Measurements from ENCODE around the gene CYP20A1. TPM values are rescaled to one million over a fixed set of nuclear protein-coding genes. Genes with fewer than 3 reads are reported as not detected.
"Not testable (repeated sequence)": the region's sequence is repeated elsewhere in the genome, so short reads cannot be mapped to it uniquely, and the experiment has no call there.

Gene CYP20A1
- total RNA-seq, 1 experiment from 2014 or later = 27.2 TPM

DNA sequence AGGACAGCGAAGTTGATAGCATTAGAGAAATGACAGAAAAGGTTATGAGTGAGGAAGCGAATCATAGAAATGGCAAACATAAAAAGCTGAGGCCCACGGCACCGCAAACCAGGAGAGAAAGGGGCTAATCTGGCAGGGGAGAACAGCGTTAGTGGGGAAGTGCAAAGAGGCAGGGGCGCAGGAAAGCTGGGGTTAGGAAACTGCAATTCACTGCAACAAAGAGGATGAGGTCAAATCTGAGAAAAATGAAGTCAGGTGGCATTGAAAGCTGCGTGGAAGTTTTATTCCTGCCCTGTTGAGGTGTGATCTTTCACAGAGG, 88.7 kb downstream of the CYP20A1 start:
- peaks cover 17% of the 10 kb centered on the region for H3K36me3 ChIP-seq
- peak overlapping the region; percentile 84 for H3K27ac ChIP-seq
- no peaks in the 10 kb centered on the region for H3K27me3 ChIP-seq (replicated peaks)
- peak overlapping the region; percentile 90 for H3K4me3 ChIP-seq
- no peak for DNase-seq (ENCODE audit: low read depth in 1 of 2, low spot score in 2 of 2)
- H3K9me3 ChIP-seq (replicated peaks) = no peaks in the 10 kb centered on the region
- H3K4me1 ChIP-seq (replicated peaks) = peaks cover 17% of the 10 kb centered on the region

DNA sequence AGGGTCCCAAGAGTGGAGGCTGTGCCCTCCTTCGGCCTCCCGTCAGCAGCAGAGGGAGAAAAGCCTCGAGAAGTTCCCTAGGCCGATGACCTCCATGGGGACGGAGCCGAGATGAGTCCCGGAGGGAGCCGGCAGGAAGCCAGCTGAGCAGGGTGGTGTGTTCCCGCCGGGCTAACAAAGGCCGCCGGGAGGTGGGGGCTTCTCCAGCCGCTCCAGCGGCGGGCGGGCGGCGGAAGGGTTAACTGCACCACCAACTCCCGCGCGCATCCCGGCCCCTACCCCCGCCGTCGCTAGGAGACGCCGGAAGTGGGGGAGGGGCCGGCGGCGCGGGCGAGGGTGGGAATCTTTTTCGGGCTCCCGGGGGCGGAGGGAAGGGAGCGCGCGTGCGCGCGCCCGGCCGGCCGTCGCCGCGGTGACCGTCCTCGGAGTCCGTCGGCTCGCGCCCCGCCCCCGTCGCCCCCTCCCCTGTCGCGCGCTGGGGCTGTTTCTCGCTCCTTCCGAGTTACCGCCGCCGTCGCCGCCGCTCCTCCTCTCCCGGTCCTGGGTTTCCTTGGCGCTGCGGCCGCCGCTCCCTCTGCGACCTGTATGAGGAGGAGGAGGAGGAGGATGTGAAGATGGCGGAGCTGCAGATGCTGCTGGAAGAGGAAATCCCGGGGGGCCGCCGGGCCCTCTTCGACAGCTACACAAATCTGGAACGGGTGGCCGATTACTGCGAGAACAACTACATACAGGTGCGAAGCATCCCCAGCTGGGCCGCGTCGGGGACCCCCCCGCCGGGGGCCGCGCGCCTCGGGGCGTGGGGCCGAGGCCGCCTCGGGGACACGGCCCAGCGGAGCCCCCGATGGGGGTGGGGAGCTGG, 89.3 kb downstream of the CYP20A1 start, which contains the start of gene ABI2:
Gene ABI2 (plus strand): TSS at position 494 of the 859 bp plus-strand sequence. CDS start 121 bp downstream, at position 615.
- Histone ChIP-seq H3K27me3 (replicated peaks) (no peaks in the 10 kb centered on the region), H3K4me1 (replicated peaks) (peaks cover 17% of the 10 kb centered on the region), H3K36me3 (peaks cover 19% of the 10 kb centered on the region), H3K27ac (peak within 1 kb of the TSS; percentile 84), H3K4me3 (peak within 1 kb of the TSS; percentile 90), H3K9me3 (replicated peaks) (no peaks in the 10 kb centered on the region)
- peak; percentile 92 to 94 for DNase-seq (ENCODE audit: low read depth in 1 of 2, low spot score in 2 of 2)

- H3K36me3 ChIP-seq = peaks cover 22% of the 10 kb centered on the region
- DNase-seq (ENCODE audit: low read depth in 1 of 2, low spot score in 2 of 2) = peak in 1 of 2 experiments; percentile 48
- H3K4me1 ChIP-seq (replicated peaks) = peaks cover 17% of the 10 kb centered on the region
- H3K9me3 ChIP-seq (replicated peaks) = no peaks in the 10 kb centered on the region
- no peaks in the 10 kb centered on the region for H3K27me3 ChIP-seq (replicated peaks)
- H3K4me3 ChIP-seq = peak overlapping the region; percentile 90
- peak overlapping the region; percentile 84 for H3K27ac ChIP-seq
Measured at GRCh38 chr2:203328760-203329540, 90.1 kb downstream of the CYP20A1 start.

- no peak for DNase-seq (ENCODE audit: low read depth in 1 of 2, low spot score in 2 of 2)
- Histone ChIP-seq H3K27me3 (replicated peaks) (no peaks in the 10 kb centered on the region), H3K36me3 (peaks cover 36% of the 10 kb centered on the region), H3K27ac (no peak overlapping the region), H3K4me1 (replicated peaks) (peaks cover 17% of the 10 kb centered on the region), H3K4me3 (no peak overlapping the region), H3K9me3 (replicated peaks) (no peaks in the 10 kb centered on the region)
Measured at GRCh38 chr2:203330434-203330833, 91.6 kb downstream of the CYP20A1 start.

- H3K4me3 ChIP-seq = no peak overlapping the region
- no peak for DNase-seq (ENCODE audit: low read depth in 1 of 2, low spot score in 2 of 2)
- H3K4me1 ChIP-seq (replicated peaks) = peaks cover 34% of the 10 kb centered on the region
- no peaks in the 10 kb centered on the region for H3K27me3 ChIP-seq (replicated peaks)
- peaks cover 40% of the 10 kb centered on the region for H3K36me3 ChIP-seq
- no peaks in the 10 kb centered on the region for H3K9me3 ChIP-seq (replicated peaks)
- H3K27ac ChIP-seq = no peak overlapping the region
Measured at GRCh38 chr2:203338322-203338721, 99.5 kb downstream of the CYP20A1 start.

DNA sequence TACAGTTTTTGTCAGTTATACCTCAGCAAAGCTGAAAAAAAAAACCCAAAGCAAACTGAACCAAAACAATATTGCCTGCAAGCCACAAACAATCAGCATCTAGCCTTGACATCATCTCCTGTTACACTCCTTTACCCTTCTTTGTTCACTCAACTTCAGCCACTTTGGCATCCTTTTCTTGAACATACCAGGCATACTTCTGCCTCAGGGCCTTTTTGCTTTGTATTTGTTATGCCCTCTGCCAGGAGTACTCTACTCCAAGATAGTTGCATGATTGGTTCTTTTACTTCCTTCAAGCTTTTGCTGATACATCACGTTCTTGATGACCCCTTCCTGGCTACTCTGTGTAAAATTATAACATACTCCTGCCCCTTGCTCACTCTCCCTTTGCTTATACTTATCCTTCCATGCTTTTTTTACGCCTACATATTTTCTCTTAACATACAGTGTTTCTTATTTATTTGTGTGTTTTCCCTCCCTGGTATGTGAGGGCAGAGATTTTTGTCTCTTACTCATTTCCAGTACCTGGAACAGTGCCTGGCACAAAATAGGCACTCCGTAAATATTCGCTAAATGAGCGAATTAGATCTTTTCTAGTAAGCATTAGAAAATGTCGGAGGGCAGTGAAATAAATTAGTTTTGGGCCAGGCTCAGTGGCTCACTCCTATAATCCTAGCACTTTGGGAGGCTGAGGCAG, 102.1 kb downstream of the CYP20A1 start:
- Histone ChIP-seq H3K27me3 (replicated peaks) (no peaks in the 10 kb centered on the region), H3K4me1 (replicated peaks) (peaks cover 34% of the 10 kb centered on the region), H3K36me3 (peaks cover 30% of the 10 kb centered on the region), H3K27ac (peak overlapping the region; percentile 93), H3K4me3 (no peak overlapping the region; the same call in 1 of the 2 replicates), H3K9me3 (replicated peaks) (no peaks in the 10 kb centered on the region)
- DNase-seq (ENCODE audit: low read depth in 1 of 2, low spot score in 2 of 2) = peak; percentile 81 to 91

DNA sequence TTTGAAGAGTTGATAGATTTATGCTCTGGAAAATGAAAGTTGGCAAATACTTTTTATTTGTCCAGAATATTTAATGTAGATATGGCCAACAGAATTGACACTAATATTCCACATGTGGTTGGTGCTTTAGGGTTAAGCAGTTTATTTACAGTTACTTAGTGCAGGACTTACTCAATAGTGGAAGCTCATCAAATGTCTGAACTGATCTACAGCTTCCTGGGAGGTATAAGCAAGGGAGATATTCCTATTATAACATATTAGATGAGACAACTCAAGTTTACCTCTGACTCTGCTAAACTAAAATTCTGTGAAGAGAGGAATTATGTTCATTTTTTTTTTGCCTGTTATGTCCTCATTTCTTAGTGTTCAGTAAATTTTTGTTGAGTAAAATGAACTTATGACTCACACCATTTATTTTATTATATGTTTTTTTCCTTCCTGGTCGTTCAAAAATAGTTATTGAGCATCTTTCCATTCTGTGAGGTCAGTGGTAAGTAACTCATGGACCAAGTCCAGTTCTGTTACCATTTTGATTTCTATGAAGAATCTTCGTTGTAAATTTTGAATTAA, 103.0 kb downstream of the CYP20A1 start:
- H3K36me3 ChIP-seq = peaks cover 27% of the 10 kb centered on the region
- no peak overlapping the region for H3K4me3 ChIP-seq
- DNase-seq (ENCODE audit: low read depth in 1 of 2, low spot score in 2 of 2) = peak in 1 of 2 experiments; percentile 32
- peak overlapping the region; percentile 93 for H3K27ac ChIP-seq
- no peaks in the 10 kb centered on the region for H3K9me3 ChIP-seq (replicated peaks)
- H3K27me3 ChIP-seq (replicated peaks) = no peaks in the 10 kb centered on the region
- peaks cover 30% of the 10 kb centered on the region for H3K4me1 ChIP-seq (replicated peaks)

DNA sequence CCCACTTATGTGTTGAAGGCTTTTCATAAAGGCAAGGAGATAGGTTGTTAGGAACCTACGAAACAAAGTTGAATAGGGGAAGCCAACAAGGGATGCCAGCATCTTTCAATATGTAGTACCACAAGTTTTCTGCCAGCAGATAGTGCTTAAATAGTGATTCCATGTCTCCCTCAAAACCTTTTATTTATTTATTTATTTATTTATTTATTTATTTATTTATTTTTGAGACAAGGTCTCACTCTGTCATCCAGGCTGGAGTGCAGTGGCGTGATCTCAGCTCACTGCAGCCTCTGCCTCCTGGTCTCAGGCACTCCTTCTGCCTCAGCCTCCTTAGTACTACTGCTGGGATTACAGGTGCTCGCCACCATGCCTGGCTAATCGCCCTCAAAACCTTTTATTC, 103.6 kb downstream of the CYP20A1 start:
- not testable (repeated sequence) for H3K4me3 ChIP-seq; H3K27ac ChIP-seq; DNase-seq (ENCODE audit: low read depth in 1 of 2, low spot score in 2 of 2); H3K9me3 ChIP-seq (replicated peaks); H3K27me3 ChIP-seq (replicated peaks)
- peaks cover 28% of the 10 kb centered on the region for H3K4me1 ChIP-seq (replicated peaks)
- H3K36me3 ChIP-seq = peaks cover 26% of the 10 kb centered on the region

DNA sequence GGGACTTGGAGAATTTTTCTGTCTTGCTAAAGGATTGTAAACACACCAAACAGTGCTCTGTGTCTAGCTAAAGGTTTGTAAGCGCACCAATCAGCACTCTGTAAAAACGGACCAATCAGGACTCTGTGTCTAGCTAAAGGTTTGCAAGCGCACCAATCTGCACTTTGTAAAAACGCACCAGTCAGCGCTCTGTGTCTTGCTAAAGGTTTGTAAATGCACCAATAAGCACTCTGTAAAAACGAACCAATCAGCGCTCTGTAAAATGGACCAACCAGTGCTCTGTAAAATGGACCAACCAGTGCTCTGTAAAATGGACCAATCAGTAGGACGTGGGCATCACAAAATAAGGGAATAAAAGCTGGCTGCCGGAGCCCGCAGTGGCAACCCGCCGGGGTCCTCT, 105.8 kb downstream of the CYP20A1 start:
- Histone ChIP-seq H3K27ac (no peak overlapping the region), H3K27me3 (replicated peaks) (no peaks in the 10 kb centered on the region), H3K4me3 (no peak overlapping the region), H3K36me3 (peaks cover 27% of the 10 kb centered on the region), H3K9me3 (replicated peaks) (no peaks in the 10 kb centered on the region), H3K4me1 (replicated peaks) (peaks cover 26% of the 10 kb centered on the region)
- no peak for DNase-seq (ENCODE audit: low read depth in 1 of 2, low spot score in 2 of 2)

- H3K4me3 ChIP-seq = no peak overlapping the region
- DNase-seq (ENCODE audit: low read depth in 1 of 2, low spot score in 2 of 2) = no peak
- no peak overlapping the region for H3K27ac ChIP-seq
- H3K9me3 ChIP-seq (replicated peaks) = no peaks in the 10 kb centered on the region
- H3K36me3 ChIP-seq = peaks cover 23% of the 10 kb centered on the region
- no peaks in the 10 kb centered on the region for H3K27me3 ChIP-seq (replicated peaks)
- peaks cover 7% of the 10 kb centered on the region for H3K4me1 ChIP-seq (replicated peaks)
Measured at GRCh38 chr2:203346612-203347011, 107.8 kb downstream of the CYP20A1 start.

DNA sequence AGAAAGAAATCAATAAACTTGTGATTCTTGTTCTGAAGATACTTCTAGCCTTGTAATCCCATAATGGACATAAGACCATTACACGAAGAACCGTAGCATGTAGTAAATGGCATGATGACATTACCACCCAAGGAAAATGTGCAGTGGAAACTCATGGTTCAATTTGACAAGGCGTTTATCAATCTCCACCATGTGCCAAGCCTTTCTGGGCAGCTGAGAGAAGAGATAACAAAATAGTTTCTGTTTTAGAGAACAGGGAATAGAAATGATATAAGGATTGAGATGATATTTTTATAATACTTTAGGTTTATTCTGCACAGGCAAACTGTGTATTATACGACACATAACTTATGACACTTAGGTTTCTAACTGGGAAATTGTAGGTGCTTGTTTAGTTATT, 108.6 kb downstream of the CYP20A1 start:
- no peaks in the 10 kb centered on the region for H3K27me3 ChIP-seq (replicated peaks)
- no peak overlapping the region for H3K27ac ChIP-seq
- H3K4me3 ChIP-seq = no peak overlapping the region
- no peaks in the 10 kb centered on the region for H3K9me3 ChIP-seq (replicated peaks)
- H3K4me1 ChIP-seq (replicated peaks) = no peaks in the 10 kb centered on the region
- H3K36me3 ChIP-seq = peaks cover 25% of the 10 kb centered on the region
- DNase-seq (ENCODE audit: low read depth in 1 of 2, low spot score in 2 of 2) = no peak

- no peak for DNase-seq (ENCODE audit: low read depth in 1 of 2, low spot score in 2 of 2)
- H3K4me1 ChIP-seq (replicated peaks) = no peaks in the 10 kb centered on the region; the same call in 1 of the 2 replicates
- peaks cover 14% of the 10 kb centered on the region for H3K36me3 ChIP-seq
- H3K9me3 ChIP-seq (replicated peaks) = no peaks in the 10 kb centered on the region
- no peaks in the 10 kb centered on the region for H3K27me3 ChIP-seq (replicated peaks)
- no peak overlapping the region for H3K27ac ChIP-seq
- H3K4me3 ChIP-seq = no peak overlapping the region
Measured at GRCh38 chr2:203352604-203353255, 113.9 kb downstream of the CYP20A1 start.

DNA sequence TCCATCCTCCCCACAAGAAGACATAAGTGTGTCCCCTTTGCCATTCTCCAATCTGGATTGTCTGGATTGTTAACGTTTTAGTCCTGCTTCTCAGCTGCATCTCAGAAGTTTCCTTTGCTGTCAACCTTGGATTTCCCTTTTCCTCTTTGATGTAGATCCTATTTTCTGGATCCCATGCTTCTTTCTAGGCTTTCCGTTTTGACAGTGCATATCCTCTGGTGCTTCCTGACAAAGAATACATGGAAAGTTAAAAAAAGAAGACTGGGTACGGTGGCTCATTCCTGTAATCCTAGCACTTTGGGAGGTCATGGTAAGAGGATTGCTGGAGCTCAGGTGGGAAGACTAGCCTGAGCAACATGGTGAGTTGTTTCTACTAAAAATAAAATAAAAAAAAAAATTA, 116.1 kb downstream of the CYP20A1 start:
- H3K9me3 ChIP-seq (replicated peaks) = no peaks in the 10 kb centered on the region
- no peak for DNase-seq (ENCODE audit: low read depth in 1 of 2, low spot score in 2 of 2)
- no peak overlapping the region for H3K27ac ChIP-seq
- no peak overlapping the region for H3K4me3 ChIP-seq
- peaks cover 18% of the 10 kb centered on the region for H3K36me3 ChIP-seq
- no peaks in the 10 kb centered on the region; the same call in 1 of the 2 replicates for H3K4me1 ChIP-seq (replicated peaks)
- no peaks in the 10 kb centered on the region for H3K27me3 ChIP-seq (replicated peaks)

All from SJSA1 (cell line).